ENCODE measurements around the gene CELA2B. TPM values are rescaled to one million over a fixed set of nuclear protein-coding genes. Genes with fewer than 3 reads are reported as not detected.

The CELA2B gene
- total and polyA plus RNA-seq, 9 of the 15 experiments (the other 6 are each of a cell fraction or from before 2014, with no cell fraction given), result 0.25 to 2.1 (median 0.38) TPM; not detected in 5

DNA sequence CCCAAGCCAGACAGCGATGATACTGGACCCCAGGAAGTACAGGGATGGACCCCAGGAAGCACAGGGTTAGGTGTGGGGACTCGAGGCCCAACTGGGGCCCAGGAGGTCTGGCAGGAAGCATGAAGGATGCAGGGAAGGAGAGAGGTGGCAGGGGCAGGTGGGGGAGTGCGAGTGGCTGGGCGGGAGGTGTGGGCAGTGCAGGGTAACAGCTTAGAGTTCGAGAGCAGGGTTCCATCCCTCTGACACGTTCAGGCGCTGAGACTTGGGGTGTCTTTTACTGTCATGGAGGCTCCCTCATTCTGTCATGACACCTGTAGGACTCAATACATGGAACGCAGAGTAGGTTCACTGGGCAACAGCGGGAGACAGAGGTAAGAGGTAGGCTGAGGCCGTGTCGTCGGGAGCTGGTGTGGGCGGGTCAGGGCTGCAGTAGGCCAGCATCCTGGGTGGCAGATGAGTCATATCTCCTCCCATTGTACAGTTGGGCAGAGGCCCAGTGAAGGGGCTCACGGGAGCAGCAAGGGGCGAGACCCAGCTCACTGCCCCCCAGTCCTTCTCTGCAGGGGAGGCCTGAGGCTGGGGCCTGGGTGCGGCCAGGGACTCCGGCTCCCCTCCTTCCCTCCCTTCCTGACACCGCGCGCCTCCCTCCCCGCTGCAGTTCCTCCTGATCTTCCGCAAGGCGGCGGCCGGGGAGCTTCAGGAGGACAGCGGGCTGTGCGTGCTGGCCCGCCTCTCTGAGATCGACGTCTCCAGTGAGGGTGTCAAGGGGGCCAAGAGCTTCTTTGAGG is 49.2 kb upstream of the CELA2B start (continued):
- TF ChIP-seq KAT2B (IDR thresholded peaks at IDR 0.05; ENCODE audit: low read depth, low read length) (no peak), ZNF133 (CRISPR knock-in tag; IDR thresholded peaks at IDR 0.05) (no peak), SMARCA4 (IDR thresholded peaks at IDR 0.05) (no peak), RHOXF2B (CRISPR knock-in tag; conservative IDR thresholded peaks at IDR 0.05) (no peak), MBD2 (IDR thresholded peaks at IDR 0.05; ENCODE audit: borderline replicate concordance, low read depth) (no peak), ZNF174 (CRISPR knock-in tag; IDR thresholded peaks at IDR 0.05) (no peak), TCF7 (IDR thresholded peaks at IDR 0.05; ENCODE audit: borderline replicate concordance) (no peak), TBP (optimal IDR thresholded peaks at IDR 0.05; ENCODE audit: low read depth, low read length) (no peak), ZNF24 (IDR thresholded peaks at IDR 0.05) (no peak), GABPA (tag; conservative IDR thresholded peaks at IDR 0.05; ENCODE audit: low read depth) (no peak)
- TF ChIP-seq, protein P1, sequence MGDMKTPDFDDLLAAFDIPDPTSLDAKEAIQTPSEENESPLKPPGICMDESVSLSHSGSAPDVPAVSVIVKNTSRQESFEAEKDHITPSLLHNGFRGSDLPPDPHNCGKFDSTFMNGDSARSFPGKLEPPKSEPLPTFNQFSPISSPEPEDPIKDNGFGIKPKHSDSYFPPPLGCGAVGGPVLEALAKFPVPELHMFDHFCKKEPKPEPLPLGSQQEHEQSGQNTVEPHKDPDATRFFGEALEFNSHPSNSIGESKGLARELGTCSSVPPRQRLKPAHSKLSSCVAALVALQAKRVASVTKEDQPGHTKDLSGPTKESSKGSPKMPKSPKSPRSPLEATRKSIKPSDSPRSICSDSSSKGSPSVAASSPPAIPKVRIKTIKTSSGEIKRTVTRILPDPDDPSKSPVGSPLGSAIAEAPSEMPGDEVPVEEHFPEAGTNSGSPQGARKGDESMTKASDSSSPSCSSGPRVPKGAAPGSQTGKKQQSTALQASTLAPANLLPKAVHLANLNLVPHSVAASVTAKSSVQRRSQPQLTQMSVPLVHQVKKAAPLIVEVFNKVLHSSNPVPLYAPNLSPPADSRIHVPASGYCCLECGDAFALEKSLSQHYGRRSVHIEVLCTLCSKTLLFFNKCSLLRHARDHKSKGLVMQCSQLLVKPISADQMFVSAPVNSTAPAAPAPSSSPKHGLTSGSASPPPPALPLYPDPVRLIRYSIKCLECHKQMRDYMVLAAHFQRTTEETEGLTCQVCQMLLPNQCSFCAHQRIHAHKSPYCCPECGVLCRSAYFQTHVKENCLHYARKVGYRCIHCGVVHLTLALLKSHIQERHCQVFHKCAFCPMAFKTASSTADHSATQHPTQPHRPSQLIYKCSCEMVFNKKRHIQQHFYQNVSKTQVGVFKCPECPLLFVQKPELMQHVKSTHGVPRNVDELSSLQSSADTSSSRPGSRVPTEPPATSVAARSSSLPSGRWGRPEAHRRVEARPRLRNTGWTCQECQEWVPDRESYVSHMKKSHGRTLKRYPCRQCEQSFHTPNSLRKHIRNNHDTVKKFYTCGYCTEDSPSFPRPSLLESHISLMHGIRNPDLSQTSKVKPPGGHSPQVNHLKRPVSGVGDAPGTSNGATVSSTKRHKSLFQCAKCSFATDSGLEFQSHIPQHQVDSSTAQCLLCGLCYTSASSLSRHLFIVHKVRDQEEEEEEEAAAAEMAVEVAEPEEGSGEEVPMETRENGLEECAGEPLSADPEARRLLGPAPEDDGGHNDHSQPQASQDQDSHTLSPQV (IDR thresholded peaks at IDR 0.05), result peak; percentile 42; the same call in 1 of the 2 replicates
- TF ChIP-seq, protein P2, sequence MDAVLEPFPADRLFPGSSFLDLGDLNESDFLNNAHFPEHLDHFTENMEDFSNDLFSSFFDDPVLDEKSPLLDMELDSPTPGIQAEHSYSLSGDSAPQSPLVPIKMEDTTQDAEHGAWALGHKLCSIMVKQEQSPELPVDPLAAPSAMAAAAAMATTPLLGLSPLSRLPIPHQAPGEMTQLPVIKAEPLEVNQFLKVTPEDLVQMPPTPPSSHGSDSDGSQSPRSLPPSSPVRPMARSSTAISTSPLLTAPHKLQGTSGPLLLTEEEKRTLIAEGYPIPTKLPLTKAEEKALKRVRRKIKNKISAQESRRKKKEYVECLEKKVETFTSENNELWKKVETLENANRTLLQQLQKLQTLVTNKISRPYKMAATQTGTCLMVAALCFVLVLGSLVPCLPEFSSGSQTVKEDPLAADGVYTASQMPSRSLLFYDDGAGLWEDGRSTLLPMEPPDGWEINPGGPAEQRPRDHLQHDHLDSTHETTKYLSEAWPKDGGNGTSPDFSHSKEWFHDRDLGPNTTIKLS (IDR thresholded peaks at IDR 0.05; ENCODE audit: borderline replicate concordance, low read depth), result no peak
- TF ChIP-seq, protein P3, sequence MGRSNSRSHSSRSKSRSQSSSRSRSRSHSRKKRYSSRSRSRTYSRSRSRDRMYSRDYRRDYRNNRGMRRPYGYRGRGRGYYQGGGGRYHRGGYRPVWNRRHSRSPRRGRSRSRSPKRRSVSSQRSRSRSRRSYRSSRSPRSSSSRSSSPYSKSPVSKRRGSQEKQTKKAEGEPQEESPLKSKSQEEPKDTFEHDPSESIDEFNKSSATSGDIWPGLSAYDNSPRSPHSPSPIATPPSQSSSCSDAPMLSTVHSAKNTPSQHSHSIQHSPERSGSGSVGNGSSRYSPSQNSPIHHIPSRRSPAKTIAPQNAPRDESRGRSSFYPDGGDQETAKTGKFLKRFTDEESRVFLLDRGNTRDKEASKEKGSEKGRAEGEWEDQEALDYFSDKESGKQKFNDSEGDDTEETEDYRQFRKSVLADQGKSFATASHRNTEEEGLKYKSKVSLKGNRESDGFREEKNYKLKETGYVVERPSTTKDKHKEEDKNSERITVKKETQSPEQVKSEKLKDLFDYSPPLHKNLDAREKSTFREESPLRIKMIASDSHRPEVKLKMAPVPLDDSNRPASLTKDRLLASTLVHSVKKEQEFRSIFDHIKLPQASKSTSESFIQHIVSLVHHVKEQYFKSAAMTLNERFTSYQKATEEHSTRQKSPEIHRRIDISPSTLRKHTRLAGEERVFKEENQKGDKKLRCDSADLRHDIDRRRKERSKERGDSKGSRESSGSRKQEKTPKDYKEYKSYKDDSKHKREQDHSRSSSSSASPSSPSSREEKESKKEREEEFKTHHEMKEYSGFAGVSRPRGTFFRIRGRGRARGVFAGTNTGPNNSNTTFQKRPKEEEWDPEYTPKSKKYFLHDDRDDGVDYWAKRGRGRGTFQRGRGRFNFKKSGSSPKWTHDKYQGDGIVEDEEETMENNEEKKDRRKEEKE (IDR thresholded peaks at IDR 0.05; ENCODE audit: borderline replicate concordance in 1 of 2, control insufficient read depth in 1 of 2, low read depth in 2 of 2, low read length in 1 of 2), result no peak
- TF ChIP-seq, protein P4, sequence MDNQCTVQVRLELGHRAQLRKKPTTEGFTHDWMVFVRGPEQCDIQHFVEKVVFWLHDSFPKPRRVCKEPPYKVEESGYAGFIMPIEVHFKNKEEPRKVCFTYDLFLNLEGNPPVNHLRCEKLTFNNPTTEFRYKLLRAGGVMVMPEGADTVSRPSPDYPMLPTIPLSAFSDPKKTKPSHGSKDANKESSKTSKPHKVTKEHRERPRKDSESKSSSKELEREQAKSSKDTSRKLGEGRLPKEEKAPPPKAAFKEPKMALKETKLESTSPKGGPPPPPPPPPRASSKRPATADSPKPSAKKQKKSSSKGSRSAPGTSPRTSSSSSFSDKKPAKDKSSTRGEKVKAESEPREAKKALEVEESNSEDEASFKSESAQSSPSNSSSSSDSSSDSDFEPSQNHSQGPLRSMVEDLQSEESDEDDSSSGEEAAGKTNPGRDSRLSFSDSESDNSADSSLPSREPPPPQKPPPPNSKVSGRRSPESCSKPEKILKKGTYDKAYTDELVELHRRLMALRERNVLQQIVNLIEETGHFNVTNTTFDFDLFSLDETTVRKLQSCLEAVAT (IDR thresholded peaks at IDR 0.05), result peak in 1 of 2 experiments; percentile 70; a peak in 2 of 4 replicates
- TF ChIP-seq, protein P5, sequence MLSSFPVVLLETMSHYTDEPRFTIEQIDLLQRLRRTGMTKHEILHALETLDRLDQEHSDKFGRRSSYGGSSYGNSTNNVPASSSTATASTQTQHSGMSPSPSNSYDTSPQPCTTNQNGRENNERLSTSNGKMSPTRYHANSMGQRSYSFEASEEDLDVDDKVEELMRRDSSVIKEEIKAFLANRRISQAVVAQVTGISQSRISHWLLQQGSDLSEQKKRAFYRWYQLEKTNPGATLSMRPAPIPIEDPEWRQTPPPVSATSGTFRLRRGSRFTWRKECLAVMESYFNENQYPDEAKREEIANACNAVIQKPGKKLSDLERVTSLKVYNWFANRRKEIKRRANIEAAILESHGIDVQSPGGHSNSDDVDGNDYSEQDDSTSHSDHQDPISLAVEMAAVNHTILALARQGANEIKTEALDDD (IDR thresholded peaks at IDR 0.05), result no peak
